Adrenal gland (tissue), 5 donors: Measurements from ENCODE around the gene RWDD1.

Source experiments
- POLR2A ChIP-seq, 2 donors: fragments of 450-650 bp; IDR thresholded peaks; one replicate each; pipeline ENCODE4 v1.6.1; 2017; ENCODE audit warnings: antibody characterized with exemption in 2 of 2, mild to moderate bottlenecking in 2 of 2, moderate library complexity in 1 of 2
- TF ChIP-seq, protein P1 (sequence below), 6 experiments: fragments of 450-650 bp in 4 of 6; fragments of 200-600 bp in 2 of 6; sonication (generic) in 1 of 6; IDR thresholded peaks; 1 replicate in 5 of 6; 2 replicates in 1 of 6; pipeline versions ENCODE4 v1.5.1 to v1.8.0; 2016 to 2021; ENCODE audit warnings: antibody characterized with exemption in 6 of 6, mild to moderate bottlenecking in 2 of 6, moderate library complexity in 1 of 6
- donor health status: DM: no; HTN: no; CAD: no.

DNA sequence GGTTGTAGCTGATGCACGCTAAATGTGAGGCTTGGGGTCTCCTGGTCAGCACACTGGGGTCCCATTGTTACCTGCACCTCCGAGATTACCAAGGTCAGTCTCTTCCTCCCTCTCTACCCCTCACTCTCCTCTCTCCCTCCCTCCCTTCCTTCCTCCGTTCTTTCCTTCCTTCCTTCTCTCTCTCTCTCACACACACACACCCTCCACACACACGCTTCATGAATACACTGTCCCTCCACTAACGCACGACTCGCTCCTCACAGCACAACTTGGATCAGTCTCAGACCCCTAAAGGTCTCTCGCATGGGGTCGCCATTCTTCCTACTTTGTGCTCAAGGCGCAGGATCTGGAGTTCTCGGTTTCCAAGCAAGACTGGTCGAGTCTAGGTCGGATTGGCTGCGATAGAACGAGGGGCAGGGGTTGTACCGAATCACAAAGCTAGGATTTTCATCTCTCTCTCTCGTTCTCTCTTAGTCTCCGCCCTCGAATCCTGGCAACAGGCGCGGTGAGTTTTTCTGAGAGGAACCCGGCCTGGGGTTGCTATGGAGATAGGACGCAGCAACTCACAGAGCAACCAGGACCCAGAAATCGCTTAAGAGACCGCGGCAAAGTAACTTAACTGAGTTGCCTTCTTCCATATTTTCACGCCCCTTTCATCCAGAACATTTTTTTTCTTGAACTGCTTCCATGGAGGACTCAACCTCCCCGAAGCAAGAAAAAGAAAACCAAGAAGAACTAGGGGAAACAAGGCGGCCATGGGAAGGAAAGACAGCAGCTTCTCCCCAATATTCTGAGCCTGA, 44.8 kb downstream of the RWDD1 start, which contains the start of gene RSPH4A:
- TF ChIP-seq, protein P1, sequence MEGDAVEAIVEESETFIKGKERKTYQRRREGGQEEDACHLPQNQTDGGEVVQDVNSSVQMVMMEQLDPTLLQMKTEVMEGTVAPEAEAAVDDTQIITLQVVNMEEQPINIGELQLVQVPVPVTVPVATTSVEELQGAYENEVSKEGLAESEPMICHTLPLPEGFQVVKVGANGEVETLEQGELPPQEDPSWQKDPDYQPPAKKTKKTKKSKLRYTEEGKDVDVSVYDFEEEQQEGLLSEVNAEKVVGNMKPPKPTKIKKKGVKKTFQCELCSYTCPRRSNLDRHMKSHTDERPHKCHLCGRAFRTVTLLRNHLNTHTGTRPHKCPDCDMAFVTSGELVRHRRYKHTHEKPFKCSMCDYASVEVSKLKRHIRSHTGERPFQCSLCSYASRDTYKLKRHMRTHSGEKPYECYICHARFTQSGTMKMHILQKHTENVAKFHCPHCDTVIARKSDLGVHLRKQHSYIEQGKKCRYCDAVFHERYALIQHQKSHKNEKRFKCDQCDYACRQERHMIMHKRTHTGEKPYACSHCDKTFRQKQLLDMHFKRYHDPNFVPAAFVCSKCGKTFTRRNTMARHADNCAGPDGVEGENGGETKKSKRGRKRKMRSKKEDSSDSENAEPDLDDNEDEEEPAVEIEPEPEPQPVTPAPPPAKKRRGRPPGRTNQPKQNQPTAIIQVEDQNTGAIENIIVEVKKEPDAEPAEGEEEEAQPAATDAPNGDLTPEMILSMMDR (IDR thresholded peaks at IDR 0.05): no peak
- no peak for TF ChIP-seq POLR2A (IDR thresholded peaks at IDR 0.05)
